Diencephalon (tissue), 1 donor: ENCODE measurements around the gene FGFR1OP2. TPM values are rescaled to one million over a fixed set of nuclear protein-coding genes. Genes with fewer than 3 reads are reported as not detected.

ENCODE experiments used
- total RNA-seq: library from RNA; depleted of rRNA; stranded (reverse); fragments of >200 nt; gene quantifications from one replicate; pipeline ENCODE4 v1.2.3, GENCODE V29; 2014

The FGFR1OP2 gene
- 44.8 TPM for total RNA-seq

DNA sequence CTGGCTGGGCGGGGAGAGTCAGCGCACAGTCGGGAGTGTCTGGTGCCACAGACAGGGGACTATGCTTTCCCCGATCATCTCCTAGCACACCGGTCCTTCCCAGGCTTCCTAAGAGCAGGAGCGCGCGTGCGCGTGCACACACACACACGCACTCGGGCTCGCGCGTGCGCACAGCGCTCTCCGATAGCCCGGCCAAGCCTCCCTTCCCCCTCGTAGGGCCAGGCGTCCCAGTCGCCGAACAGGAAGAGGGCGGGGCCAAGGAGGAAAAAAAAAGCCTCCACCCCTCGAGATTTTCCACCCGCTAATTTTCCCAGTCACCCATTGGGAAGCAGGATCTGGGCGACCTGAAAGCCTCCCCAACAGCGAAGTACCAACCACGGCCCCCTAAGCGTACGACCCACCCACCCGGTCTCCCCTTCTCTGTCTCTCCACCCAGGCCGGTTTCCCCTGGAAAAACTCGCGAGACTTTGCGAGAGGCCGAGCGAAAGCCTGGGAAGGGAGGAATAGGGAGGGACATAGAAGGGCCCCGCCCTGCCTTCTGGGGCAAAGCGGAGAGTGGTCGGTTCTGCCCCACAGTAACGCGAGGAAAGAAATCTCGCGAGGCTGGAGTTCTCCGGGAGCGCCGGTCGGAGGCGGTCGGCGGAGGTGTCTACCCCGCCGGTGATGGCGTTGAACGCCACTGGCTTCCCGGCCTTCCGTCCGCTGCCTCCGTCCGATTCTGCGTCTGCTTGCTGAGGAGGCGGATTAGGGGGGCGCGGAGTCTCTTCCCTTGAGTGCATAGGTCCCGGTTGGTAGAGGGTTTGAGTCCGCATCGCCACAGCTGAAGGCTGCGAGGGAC, at the start of gene FGFR1OP2, which contains the start of gene INTS13:
Gene FGFR1OP2, plus strand, starts transcription at position 608 of the 838 bp plus-strand sequence. CDS start 15,689 bp downstream, outside the sequence.
Gene INTS13, minus strand, starts transcription at position 119 of the 838 bp plus-strand sequence. CDS start 1,178 bp downstream, outside the sequence.

DNA sequence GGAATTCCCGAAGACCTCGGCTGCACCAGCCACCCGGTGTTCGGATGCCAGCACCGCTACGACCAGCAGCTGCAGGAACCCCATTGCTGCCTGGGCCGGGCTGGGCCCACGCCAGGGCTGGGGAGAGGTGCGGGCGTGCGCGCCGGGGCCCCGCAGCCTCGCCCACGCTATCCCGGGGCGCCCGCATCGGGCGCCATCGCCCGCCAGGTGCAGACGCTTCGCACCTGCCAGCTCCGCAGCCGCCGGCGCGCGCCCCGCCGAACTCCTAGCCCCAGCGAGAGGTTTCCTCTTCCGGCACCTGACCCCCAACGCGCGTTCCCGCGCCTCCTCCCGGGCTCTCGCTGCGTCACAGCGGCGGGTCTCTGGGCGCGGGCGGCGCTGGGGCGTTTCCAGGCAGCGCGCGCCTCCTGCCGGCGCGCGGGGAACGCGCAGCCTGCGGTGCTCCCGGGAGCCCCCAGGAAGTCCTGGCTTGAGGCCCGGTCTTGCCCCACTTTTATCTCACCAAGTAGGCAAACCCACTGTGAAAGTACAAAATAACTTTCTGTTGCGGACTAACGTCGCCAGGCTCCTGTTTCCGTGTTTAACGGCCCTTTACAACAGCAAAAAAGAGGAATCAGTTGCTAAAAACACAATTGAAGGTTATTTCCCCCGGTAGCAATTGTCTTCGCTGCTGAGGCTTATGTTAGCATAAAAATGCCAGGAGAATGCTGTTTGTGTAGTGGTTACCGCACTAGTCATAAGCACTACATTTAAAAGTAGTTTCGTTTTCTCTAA, 76.0 kb downstream of the FGFR1OP2 start, which contains the start of gene TM7SF3:
Gene TM7SF3, minus strand, starts transcription at position 300 of the 774 bp plus-strand sequence. Its CDS starts 216 bp downstream, at position 84.

Other genes starting within 250 kb of the FGFR1OP2 start
- gene ITPR2, start 105.3 kb upstream of the FGFR1OP2 start, total RNA-seq = 46.6 TPM
- gene INTS13, start 489 bp upstream of the FGFR1OP2 start, total RNA-seq = 33.4 TPM
- gene TM7SF3, start 75.9 kb downstream of the FGFR1OP2 start, total RNA-seq = 116 TPM
- gene MED21, start 84.1 kb downstream of the FGFR1OP2 start, total RNA-seq = 101 TPM
- gene C12orf71, start 144.1 kb downstream of the FGFR1OP2 start, total RNA-seq = not detected